H1 (cell line): ENCODE data around the gene MXD3. TPM values are rescaled to one million over a fixed set of nuclear protein-coding genes. Genes with fewer than 3 reads are reported as not detected.
A peak's percentile ranks its signal among the peaks of the same experiment; 100 is the strongest.

Experiments
- CTCF ChIA-PET: fragments of 300-600 bp; sonication (Branson Sonifier 250); formaldehyde crosslinking; loops from one replicate; lab custom pipeline; 2021; ENCODE audit not compliant: partially characterized antibody; lab: Charles Lee
- POLR2A ChIA-PET: fragments of 300-600 bp; sonication (Branson Sonifier 250); formaldehyde crosslinking; loops from one replicate; lab custom pipeline; 2021; ENCODE audit warnings: inconsistent platforms; ENCODE audit not compliant: partially characterized antibody; lab: Charles Lee
- DNase-seq, 2 experiments: peaks; one replicate each; pipeline versions ENCODE4 v3.0.0 to v3.0.0-alpha.2; 2010 to 2022; ENCODE audit warnings: low spot score in 2 of 2, low read depth in 1 of 2, mixed read lengths in 1 of 2
- FAIRE-seq: peaks from 2 replicates; lab custom pipeline; 2011; peaks lifted over from hg19 to GRCh38; lab: Jason Lieb, UNC
- H2AFZ ChIP-seq: 2 replicates; pipeline ENCODE4 v1.8.1; 2012; ENCODE audit warnings: low read length, inconsistent platforms
- H2AK5ac ChIP-seq: 2 replicates; pipeline ENCODE4 v1.6.1; 2013; ENCODE audit warnings: low read depth, low read length
- H2BK120ac ChIP-seq: replicated peaks from 2 replicates; pipeline ENCODE3; 2013; ENCODE audit warnings: low read depth, low read length, inconsistent platforms
- H2BK12ac ChIP-seq: 2 replicates; pipeline ENCODE4 v1.6.1; 2013; ENCODE audit warnings: low read depth, low read length
- H2BK15ac ChIP-seq: 2 replicates; pipeline ENCODE4 v1.6.1; 2013; ENCODE audit warnings: low read length
- H2BK20ac ChIP-seq: 2 replicates; pipeline ENCODE4 v1.6.1; 2013; ENCODE audit warnings: low read length
- H2BK5ac ChIP-seq: 2 replicates; pipeline ENCODE4 v1.6.1; 2013; ENCODE audit warnings: low read depth, low read length
- H3K14ac ChIP-seq: 2 replicates; pipeline ENCODE4 v1.6.1; 2013; ENCODE audit warnings: inconsistent platforms; ENCODE audit not compliant: insufficient read length
- H3K18ac ChIP-seq: 2 replicates; pipeline ENCODE4 v1.6.1; 2013; ENCODE audit warnings: low read length; ENCODE audit errors: extremely low read depth
- H3K23ac ChIP-seq: 2 replicates; pipeline ENCODE4 v1.6.1; 2013; ENCODE audit warnings: inconsistent platforms; ENCODE audit not compliant: insufficient read length
- H3K23me2 ChIP-seq: 2 replicates; pipeline ENCODE4 v1.6.1; 2013; ENCODE audit warnings: low read depth, low read length
- H3K27ac ChIP-seq: 2 replicates; pipeline ENCODE4 v1.6.1; 2011; ENCODE audit warnings: low read depth, low read length, inconsistent platforms
- H3K27me3 ChIP-seq, 4 experiments: replicated peaks in 1 of 4; 1 replicate in 1 of 4; 2 replicates in 3 of 4; pipeline versions ENCODE4 v1.6.1 to v1.8.1; 2011 to 2013; ENCODE audit warnings: low read length in 3 of 4, mild to moderate bottlenecking in 3 of 4, inconsistent platforms in 2 of 4, mixed read lengths in 2 of 4, moderate library complexity in 1 of 4; ENCODE audit not compliant: control insufficient read depth in 3 of 4, insufficient read depth in 3 of 4; ENCODE audit errors: extremely low read depth in 1 of 4
- H3K36me3 ChIP-seq, 4 experiments: 2 replicates each; pipeline versions ENCODE4 v1.6.1 to v1.8.1; 2011 to 2013; ENCODE audit warnings: mild to moderate bottlenecking in 4 of 4, low read length in 3 of 4, moderate library complexity in 2 of 4, control low read depth in 1 of 4, inconsistent platforms in 1 of 4; ENCODE audit not compliant: insufficient read depth in 4 of 4, control insufficient read depth in 2 of 4
- H3K4ac ChIP-seq: replicated peaks from 2 replicates; pipeline ENCODE3; 2013; ENCODE audit warnings: low read length, low read depth, mixed read lengths, inconsistent platforms; ENCODE audit not compliant: insufficient read length
- H3K4me1 ChIP-seq, 4 experiments: replicated peaks in 1 of 4; 1 replicate in 1 of 4; 2 replicates in 3 of 4; pipeline versions ENCODE4 v1.6.1 to v1.8.1; 2011 to 2013; ENCODE audit warnings: low read length in 3 of 4, inconsistent platforms in 2 of 4, mixed read lengths in 1 of 4; ENCODE audit not compliant: insufficient read depth in 4 of 4, control insufficient read depth in 3 of 4
- H3K4me2 ChIP-seq, 2 experiments: 2 replicates each; pipeline versions ENCODE4 v1.6.1 to v1.8.1; 2011 to 2013; ENCODE audit warnings: low read depth in 2 of 2, low read length in 2 of 2, control low read depth in 1 of 2, inconsistent platforms in 1 of 2, mild to moderate bottlenecking in 1 of 2; ENCODE audit not compliant: insufficient read depth in 1 of 2
- H3K4me3 ChIP-seq, 4 experiments: fragments of 200-600, 300-600 bp in 1 of 4; sonication (generic), shearing (Covaris generic), sonication (Bioruptor Twin) in 1 of 4; 2 replicates each; pipeline versions ENCODE4 v1.5.1 to v1.8.1; 2011 to 2016; ENCODE audit warnings: low read length in 4 of 4, low read depth in 3 of 4, control low read depth in 2 of 4, inconsistent platforms in 2 of 4, mild to moderate bottlenecking in 2 of 4, mixed read lengths in 1 of 4, moderate library complexity in 1 of 4; ENCODE audit not compliant: insufficient read depth in 2 of 4; ENCODE audit errors: extremely low read depth in 1 of 4
- H3K56ac ChIP-seq: replicated peaks from 2 replicates; pipeline ENCODE3; 2013; ENCODE audit warnings: low read depth, mild to moderate bottlenecking, mixed read lengths, low read length, inconsistent platforms; ENCODE audit not compliant: insufficient read length
- H3K79me1 ChIP-seq: 2 replicates; pipeline ENCODE4 v1.6.1; 2013; ENCODE audit warnings: low read depth, low read length, control low read depth
- H3K79me2 ChIP-seq, 2 experiments: 2 replicates each; pipeline versions ENCODE4 v1.6.1 to v1.8.1; 2012 to 2013; ENCODE audit warnings: low read length in 2 of 2, mild to moderate bottlenecking in 2 of 2, inconsistent platforms in 1 of 2; ENCODE audit not compliant: insufficient read depth in 2 of 2, control insufficient read depth in 1 of 2
- H3K9ac ChIP-seq, 4 experiments: replicated peaks in 1 of 4; 1 replicate in 1 of 4; 2 replicates in 3 of 4; pipeline versions ENCODE4 v1.6.1 to v1.8.1; 2011 to 2013; ENCODE audit warnings: low read depth in 3 of 4, low read length in 3 of 4, control low read depth in 2 of 4, mild to moderate bottlenecking in 2 of 4, moderate library complexity in 2 of 4, inconsistent platforms in 1 of 4; ENCODE audit errors: extremely low read depth in 1 of 4
- H3K9me3 ChIP-seq, 2 experiments: 2 replicates each; pipeline versions ENCODE4 v1.6.1 to v1.8.1; 2012 to 2013; ENCODE audit warnings: mild to moderate bottlenecking in 2 of 2, moderate library complexity in 2 of 2, control low read depth in 1 of 2, inconsistent platforms in 1 of 2, low read depth in 1 of 2, low read length in 1 of 2, mixed read lengths in 1 of 2; ENCODE audit not compliant: insufficient read depth in 2 of 2
- H4K20me1 ChIP-seq, 2 experiments: replicated peaks in 1 of 2; 2 replicates each; pipeline versions ENCODE3 to v1.8.1; 2011 to 2013; ENCODE audit warnings: inconsistent platforms in 2 of 2, low read length in 2 of 2, mild to moderate bottlenecking in 1 of 2; ENCODE audit not compliant: insufficient read depth in 2 of 2, control insufficient read depth in 1 of 2
- H4K5ac ChIP-seq: 2 replicates; pipeline ENCODE4 v1.6.1; 2013; ENCODE audit warnings: low read length, low read depth, mixed read lengths, inconsistent platforms; ENCODE audit not compliant: insufficient read length
- H4K8ac ChIP-seq: 2 replicates; pipeline ENCODE4 v1.8.0; 2013; ENCODE audit warnings: mild to moderate bottlenecking, moderate library complexity, low read length, inconsistent platforms; ENCODE audit not compliant: insufficient read depth; ENCODE audit errors: extremely low read depth
- H4K91ac ChIP-seq: replicated peaks from 2 replicates; pipeline ENCODE3; 2013; ENCODE audit warnings: low read length, mixed read lengths, inconsistent platforms; ENCODE audit not compliant: insufficient read length
- ASH2L ChIP-seq: fragments of 200-600, 300-600 bp; sonication (generic); IDR thresholded peaks from one replicate; pipeline ENCODE4 v1.7.1; 2017; ENCODE audit warnings: low read length
- BCL11A ChIP-seq, 2 experiments: IDR thresholded peaks; one replicate each; pipeline ENCODE4 v1.6.1; 2011; ENCODE audit warnings: low read depth in 2 of 2, low read length in 2 of 2, mild to moderate bottlenecking in 2 of 2
- CHD2 ChIP-seq: IDR thresholded peaks from 2 replicates; pipeline ENCODE4 v1.6.1; 2012; ENCODE audit warnings: low read length, improper control_type of control experiment
- CREB1 ChIP-seq: IDR thresholded peaks from 2 replicates; pipeline ENCODE4 v1.6.1; 2012; ENCODE audit warnings: inconsistent platforms
- EP300 ChIP-seq, 2 experiments: IDR thresholded peaks; 1 replicate in 1 of 2; 2 replicates in 1 of 2; pipeline ENCODE4 v1.6.1; 2011 to 2012; ENCODE audit warnings: low read depth in 2 of 2, low read length in 2 of 2, mild to moderate bottlenecking in 2 of 2, borderline replicate concordance in 1 of 2, inconsistent platforms in 1 of 2, moderate library complexity in 1 of 2
- FOSL1 ChIP-seq: IDR thresholded peaks from 2 replicates; pipeline ENCODE4 v1.6.1; 2011; ENCODE audit warnings: mild to moderate bottlenecking, low read depth, low read length, moderate library complexity; ENCODE audit not compliant: insufficient read depth
- HDAC6 ChIP-seq: IDR thresholded peaks from one replicate; pipeline ENCODE4 v1.7.1; 2012; ENCODE audit warnings: low read depth, mild to moderate bottlenecking, inconsistent platforms, low read length, moderate library complexity
- JUND ChIP-seq: IDR thresholded peaks from 2 replicates; pipeline ENCODE4 v1.6.1; 2011; ENCODE audit warnings: mild to moderate bottlenecking, improper control_type of control experiment, low read length
- KDM5A ChIP-seq: fragments of 200-600 bp; IDR thresholded peaks from 2 replicates; pipeline ENCODE4 v1.7.1; 2012; ENCODE audit warnings: mild to moderate bottlenecking, low read length, inconsistent platforms, mixed read lengths
- POU5F1 ChIP-seq: IDR thresholded peaks from 2 replicates; pipeline ENCODE4 v1.6.1; 2011; ENCODE audit warnings: low read depth, mild to moderate bottlenecking, low read length, moderate library complexity
- SIRT6 ChIP-seq: IDR thresholded peaks from one replicate; pipeline ENCODE4 v1.7.1; 2012; ENCODE audit warnings: low read length, inconsistent platforms
- SP4 ChIP-seq: IDR thresholded peaks from 2 replicates; pipeline ENCODE4 v1.6.1; 2012; ENCODE audit warnings: low read length, inconsistent platforms
- TCF12 ChIP-seq: IDR thresholded peaks from 2 replicates; pipeline ENCODE4 v1.6.1; 2011; ENCODE audit warnings: low read depth, mild to moderate bottlenecking, low read length
- ZNF274 ChIP-seq: IDR thresholded peaks from 2 replicates; pipeline ENCODE4 v1.7.0; 2012; ENCODE audit warnings: low read length, borderline replicate concordance; ENCODE audit errors: extremely low read depth
- WGBS, 2 experiments: shearing (Covaris generic) in 1 of 2; methylation state at CpG; one replicate each; pipeline versions ENCODE4 v1.1.6 to v1.1.7; 2013 to 2015; ENCODE audit warnings: low lambda C conversion rate in 2 of 2, mixed read lengths in 2 of 2, inconsistent platforms in 1 of 2, low coverage in 1 of 2, missing lambda C conversion rate in 1 of 2; ENCODE audit not compliant: insufficient replicate concordance in 2 of 2, insufficient coverage in 1 of 2, insufficient read length in 1 of 2; ENCODE audit errors: extremely low coverage in 1 of 2, missing lambda C conversion rate in 1 of 2; 5-methylcytosine and 5-hydroxymethylcytosine counted together
- polyA plus RNA-seq, 7 experiments: library from polyadenylated mRNA; depleted of rRNA in 3 of 7; stranded (reverse) in 5 of 7; unstranded in 2 of 7; fragments of >200 nt in 5 of 7; fragments of 200-250 nt in 2 of 7; gene quantifications; 1 replicate in 5 of 7; 2 replicates in 1 of 7; 4 replicates in 1 of 7; pipeline versions ENCODE4 v1.2.1 to v1.2.3, GENCODE V29; 2011 to 2013; ENCODE audit warnings: missing spikeins in 2 of 7, mixed read lengths in 2 of 7
- total RNA-seq: library from RNA; stranded (reverse); fragmentation: NEBNext Ultra II Directional; extraction: Animal tissue kit (Norgen Biotek cat#: 25700); gene quantifications from 2 replicates; pipeline ENCODE4 v1.2.1, GENCODE V29; 2021

The MXD3 gene
- total and polyA plus RNA-seq, 2 of the 8 experiments (the other 6 are each of a cell fraction or from before 2014, with no cell fraction given) = 6.5 to 7.7 TPM

- H2BK20ac ChIP-seq = no peak overlapping the region
- H2BK15ac ChIP-seq = no peak overlapping the region
- no peak overlapping the region for H3K14ac ChIP-seq
- no peak overlapping the region for H3K56ac ChIP-seq
- no peak for DNase-seq
- H4K91ac ChIP-seq = no peak overlapping the region
- peaks cover 0 to 3% (median 1%) of the 10 kb centered on the region in 4 experiments; a peak in 4 of 7 replicates for H3K4me1 ChIP-seq
- H3K23ac ChIP-seq = no peak overlapping the region
- H4K5ac ChIP-seq = no peak overlapping the region
- H3K36me3 ChIP-seq = peaks cover 19 to 36% (median 32%) of the 10 kb centered on the region in 4 experiments
- H2BK120ac ChIP-seq = no peak overlapping the region
- ChIA-PET CTCF (interaction anchor here (3.4 to 10.3 kb wide), 2 partner anchors 16 to 24 kb away, joined by 18 to 100 read pairs; no protein-coding TSS in a partner anchor), POLR2A (interaction anchor here (1.0 kb wide), 2 partner anchors 13 to 115 kb away, joined by 3 read pairs; no protein-coding TSS in a partner anchor)
- no peaks in the 10 kb centered on the region for H3K27me3 ChIP-seq
- no peaks in the 10 kb centered on the region for H3K23me2 ChIP-seq
- no peak for FAIRE-seq
- no peaks in the 10 kb centered on the region for H3K79me1 ChIP-seq
- H2AK5ac ChIP-seq = no peak overlapping the region
- H3K79me2 ChIP-seq = no peaks in the 10 kb centered on the region
- H2BK12ac ChIP-seq = no peak overlapping the region
- peak overlapping the region; percentile 60; the same call in 1 of the 2 replicates for H2BK5ac ChIP-seq
- H3K27ac ChIP-seq = no peak overlapping the region
- H3K4me2 ChIP-seq = no peak overlapping the region
- H3K4me3 ChIP-seq = no peak overlapping the region
- WGBS, 2 experiments = 93% methylated on average over 13 of the region's 13 CpGs; no CpG with 5 or more reads in 1 of the 2 experiments
- peaks cover 0 to 9% of the 10 kb centered on the region in 2 experiments for H4K20me1 ChIP-seq
- TF ChIP-seq FOSL1 (no peak), CREB1 (no peak), ASH2L (no peak), KDM5A (no peak), ZNF274 (no peak), CHD2 (no peak), BCL11A (IDR thresholded peaks at IDR 0.05; ENCODE audit: low read depth in 2 of 2, low read length in 2 of 2) (no peak), EP300 (IDR thresholded peaks at IDR 0.05; ENCODE audit: borderline replicate concordance in 1 of 2, low read depth in 2 of 2, low read length in 2 of 2) (no peak), SP4 (no peak), HDAC6 (no peak), SIRT6 (no peak), POU5F1 (no peak), TCF12 (no peak), JUND (no peak)
- H3K9me3 ChIP-seq = no peaks in the 10 kb centered on the region
- H3K4ac ChIP-seq = no peak overlapping the region
- H2AFZ ChIP-seq = no peak overlapping the region
- H4K8ac ChIP-seq = no peak overlapping the region
- H3K9ac ChIP-seq = no peak overlapping the region
- no peak overlapping the region for H3K18ac ChIP-seq
These were observed 21.2 kb upstream of the MXD3 start for GRCh38 chr5:177332896-177333260.
